Measurements from ENCODE around the gene KLRF2. TPM values are rescaled to one million over a fixed set of nuclear protein-coding genes. Genes with fewer than 3 reads are reported as not detected.

Gene KLRF2
- total RNA-seq, 1 experiment from 2014 or later, result not detected

GRCh38 chr12:9888665-9889273, 7.5 kb downstream of the KLRF2 start:
- DNase-seq (ENCODE audit: low spot score), result no peak

- no peak for DNase-seq (ENCODE audit: low spot score)
These were observed 14.1 kb downstream of the KLRF2 start for GRCh38 chr12:9895215-9895971.

- DNase-seq (ENCODE audit: low spot score), result no peak
These were observed 16.2 kb downstream of the KLRF2 start for GRCh38 chr12:9897535-9897934.

- DNase-seq (ENCODE audit: low spot score), result no peak
These were observed 17.9 kb downstream of the KLRF2 start for GRCh38 chr12:9899209-9899608.

- no peak for DNase-seq (ENCODE audit: low spot score)
These were observed 19.6 kb downstream of the KLRF2 start for GRCh38 chr12:9900930-9901329.

- DNase-seq (ENCODE audit: low spot score), result no peak
These were observed 21.4 kb downstream of the KLRF2 start for GRCh38 chr12:9902539-9903228.

GRCh38 chr12:9906873-9907272, 25.6 kb downstream of the KLRF2 start:
- no peak for DNase-seq (ENCODE audit: low spot score)

GRCh38 chr12:9907769-9908168, 26.5 kb downstream of the KLRF2 start:
- DNase-seq (ENCODE audit: low spot score), result no peak

- no peak for DNase-seq (ENCODE audit: low spot score)
These were observed 27.1 kb downstream of the KLRF2 start for GRCh38 chr12:9908350-9908749.

- DNase-seq (ENCODE audit: low spot score), result no peak
These were observed 28.4 kb downstream of the KLRF2 start for GRCh38 chr12:9909724-9910123.

GRCh38 chr12:9910716-9911421, 29.6 kb downstream of the KLRF2 start:
- no peak for DNase-seq (ENCODE audit: low spot score)

- no peak for DNase-seq (ENCODE audit: low spot score)
These were observed 30.4 kb downstream of the KLRF2 start for GRCh38 chr12:9911708-9912107.

GRCh38 chr12:9919443-9919842, 38.2 kb downstream of the KLRF2 start:
- DNase-seq (ENCODE audit: low spot score), result no peak

- DNase-seq (ENCODE audit: low spot score), result no peak
These were observed 39.2 kb downstream of the KLRF2 start for GRCh38 chr12:9920451-9920850.

- no peak for DNase-seq (ENCODE audit: low spot score)
These were observed 41.1 kb downstream of the KLRF2 start for GRCh38 chr12:9922429-9922828.

GRCh38 chr12:9925705-9926393, 44.6 kb downstream of the KLRF2 start:
- peak; percentile 42 for DNase-seq (ENCODE audit: low spot score)

GRCh38 chr12:9926876-9927275, 45.6 kb downstream of the KLRF2 start:
- DNase-seq (ENCODE audit: low spot score), result no peak

GRCh38 chr12:9928607-9929006, 47.3 kb downstream of the KLRF2 start:
- DNase-seq (ENCODE audit: low spot score), result no peak

- DNase-seq (ENCODE audit: low spot score), result no peak
These were observed 50.0 kb downstream of the KLRF2 start for GRCh38 chr12:9931245-9931644.

- no peak for DNase-seq (ENCODE audit: low spot score)
These were observed 51.0 kb downstream of the KLRF2 start, which contains the start of gene CLEC2A for GRCh38 chr12:9932270-9932669. Gene CLEC2A (minus strand): TSS chr12:9932370. CDS start chr12:9932329, 41 bp downstream.

- no peak for DNase-seq (ENCODE audit: low spot score)
These were observed 52.7 kb downstream of the KLRF2 start for GRCh38 chr12:9933958-9934357.

GRCh38 chr12:9935026-9935425, 53.7 kb downstream of the KLRF2 start:
- no peak for DNase-seq (ENCODE audit: low spot score)

Data from H4 (cell line).